ENCODE measurements around the gene EZR. TPM values are rescaled to one million over a fixed set of nuclear protein-coding genes. Genes with fewer than 3 reads are reported as not detected.
A peak's percentile ranks its signal among the peaks of the same experiment; 100 is the strongest.
"Not testable (repeated sequence)": the region's sequence is repeated elsewhere in the genome, so short reads cannot be mapped to it uniquely, and the experiment has no call there.

The EZR gene
- polyA plus RNA-seq, 3 donors from 2014 or later = 129 to 153 (median 139) TPM

DNA sequence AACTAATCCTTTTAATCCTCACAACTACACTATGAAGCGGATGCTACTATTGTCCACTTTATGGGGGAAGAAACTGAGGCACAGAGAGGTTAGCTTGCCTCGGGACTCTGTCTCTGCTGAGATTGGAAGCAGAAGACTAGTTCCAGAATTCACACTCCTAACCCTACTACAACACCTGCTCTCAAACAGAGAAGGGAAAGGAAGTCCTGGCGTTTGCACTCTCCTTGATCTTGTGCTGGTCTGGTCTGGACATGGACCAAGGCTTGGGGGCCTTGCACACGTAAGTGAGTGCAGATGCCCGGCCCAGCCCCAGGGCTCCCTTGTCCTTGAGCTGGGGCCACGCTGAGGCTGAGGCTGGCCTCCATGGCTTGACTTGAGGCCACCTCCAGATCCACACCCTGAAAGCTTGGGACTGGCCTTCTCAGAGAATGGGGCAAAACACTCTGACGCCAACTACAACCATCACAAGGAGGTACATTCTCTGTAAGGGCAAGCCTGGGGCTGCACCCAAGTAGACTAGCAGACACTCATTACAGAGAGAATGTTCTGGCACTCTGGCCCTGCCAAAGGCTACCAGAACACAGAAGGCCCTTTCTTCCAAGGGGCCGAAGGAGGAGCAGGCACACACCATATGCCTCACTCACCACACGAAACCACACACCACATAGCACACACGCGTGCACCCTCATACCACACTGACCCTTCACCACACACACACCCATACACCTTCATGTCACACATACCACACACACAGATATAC, 33.3 kb upstream of the EZR start:
- no peaks in the 10 kb centered on the region for H3K36me3 Mint-ChIP-seq
- peak; percentile 50 to 63 (median 57) for DNase-seq
- no peaks in the 10 kb centered on the region for H3K9me3 Mint-ChIP-seq
- peak overlapping the region in 2 of 5 donors; percentile 25 to 39 for H3K4me3 Mint-ChIP-seq
- H3K27me3 Mint-ChIP-seq (ENCODE audit: low read depth in 3 of 3) = peaks cover 4 to 11% (median 9%) of the 10 kb centered on the region in 3 donors
- peaks cover 35 to 49% of the 10 kb centered on the region in 2 donors for H3K4me1 Mint-ChIP-seq
- no peak overlapping the region for H3K27ac Mint-ChIP-seq

DNA sequence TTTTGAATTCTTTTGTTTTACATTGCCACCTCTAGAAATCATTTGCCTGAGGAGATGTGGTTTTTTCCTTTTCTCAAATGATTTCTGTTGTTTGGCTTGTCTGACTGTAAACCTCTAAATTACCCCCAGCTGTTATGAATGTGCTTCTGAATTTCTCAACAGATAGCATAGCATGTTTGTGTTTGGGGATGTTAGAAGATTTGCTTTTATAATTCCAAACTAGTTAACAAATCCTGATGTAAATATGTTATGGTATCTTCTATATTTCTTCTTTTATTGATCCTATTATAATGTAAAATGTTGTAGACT, 31.6 kb upstream of the EZR start:
- no peak for DNase-seq
- Mint-ChIP-seq H3K36me3 (no peaks in the 10 kb centered on the region), H3K27me3 (ENCODE audit: low read depth in 3 of 3) (peaks cover 4 to 9% (median 9%) of the 10 kb centered on the region in 3 donors), H3K9me3 (no peaks in the 10 kb centered on the region), H3K4me1 (peaks cover 36 to 42% of the 10 kb centered on the region in 2 donors), H3K27ac (peak overlapping the region in 5 of 6 donors; percentile 96 to 99 (median 98)), H3K4me3 (peak overlapping the region; percentile 58 to 78 (median 67))

DNA sequence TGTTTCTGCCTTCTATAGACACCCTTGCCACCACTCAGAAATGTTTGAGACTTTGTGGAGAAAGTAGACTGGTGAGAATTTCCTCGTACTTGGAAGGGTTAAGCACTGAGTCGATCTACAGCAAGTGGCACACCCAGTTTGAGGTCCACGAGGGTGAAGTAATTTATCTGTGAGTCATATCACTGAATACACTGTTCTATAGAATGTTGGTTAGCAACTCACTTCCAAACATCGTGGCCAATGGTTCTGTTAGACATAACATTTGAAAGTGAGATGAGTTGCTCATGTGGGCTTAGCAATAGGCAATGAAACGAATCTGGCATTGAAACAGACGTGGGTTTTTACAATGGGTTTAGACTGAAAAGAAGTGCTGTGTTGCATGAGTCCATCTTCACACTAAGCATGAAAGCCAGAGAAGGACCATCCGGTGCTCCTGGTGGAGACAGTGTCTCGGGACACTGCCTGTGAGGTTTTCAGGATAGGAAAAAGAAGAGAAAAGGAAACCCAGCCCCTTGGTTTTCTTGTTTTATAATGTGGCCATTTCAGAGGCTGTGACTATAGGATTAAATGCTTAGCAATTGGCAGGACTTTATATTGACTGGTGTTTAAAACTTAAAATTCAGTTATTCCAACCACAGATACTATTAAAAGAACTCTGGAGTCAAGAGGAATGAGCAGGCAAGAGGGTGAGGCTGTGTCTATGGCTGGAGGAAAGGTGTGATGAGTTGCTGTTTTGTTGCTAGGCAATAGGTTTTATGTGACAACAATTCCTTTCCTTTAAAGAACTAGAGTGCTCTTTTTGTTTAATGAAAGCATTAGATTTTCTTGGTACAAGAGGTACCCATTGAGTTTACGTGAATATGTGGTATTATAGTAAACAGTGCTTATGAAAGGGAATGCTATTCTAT, 31.0 kb upstream of the EZR start:
- H3K9me3 Mint-ChIP-seq = no peaks in the 10 kb centered on the region
- peak overlapping the region in 5 of 6 donors; percentile 96 to 99 (median 98) for H3K27ac Mint-ChIP-seq
- peaks cover 36 to 39% of the 10 kb centered on the region in 2 donors for H3K4me1 Mint-ChIP-seq

DNA sequence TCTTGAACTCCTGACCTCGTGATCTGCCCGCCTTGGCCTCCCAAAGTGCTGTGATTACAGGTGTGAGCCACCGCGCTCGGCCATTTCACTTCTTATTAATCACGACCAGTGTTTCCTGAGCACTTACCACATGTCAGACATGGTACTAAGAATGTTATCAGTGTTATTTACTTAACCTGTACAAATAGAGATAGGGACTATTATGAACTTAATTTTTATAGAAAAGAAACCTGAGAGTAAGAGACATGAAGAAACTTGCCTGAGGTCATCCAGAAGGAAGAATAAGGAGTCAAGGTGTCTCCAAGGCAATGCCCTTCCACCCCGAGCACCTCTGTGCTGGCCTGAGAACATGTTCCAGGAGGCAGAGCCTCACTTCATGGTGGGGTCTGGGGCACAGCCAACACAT, 29.3 kb upstream of the EZR start:
- Mint-ChIP-seq H3K4me3 (peak overlapping the region in 3 of 5 donors; percentile 1 to 30 (median 5)), H3K27ac (peak overlapping the region in 5 of 6 donors; percentile 96 to 99 (median 98)), H3K27me3 (ENCODE audit: low read depth in 3 of 3) (peaks cover 5 to 9% (median 6%) of the 10 kb centered on the region in 3 donors), H3K9me3 (no peaks in the 10 kb centered on the region), H3K4me1 (peaks cover 36 to 39% of the 10 kb centered on the region in 2 donors), H3K36me3 (no peaks in the 10 kb centered on the region)
- DNase-seq = peak; percentile 34 to 41 (median 35)

More for the DNA sequence above, 31.0 kb upstream of the EZR start:
- DNase-seq = peak; percentile 74 to 84 (median 80)
- H3K4me3 Mint-ChIP-seq = peak overlapping the region; percentile 58 to 78 (median 67)
- H3K36me3 Mint-ChIP-seq = no peaks in the 10 kb centered on the region
- peaks cover 6 to 9% (median 9%) of the 10 kb centered on the region in 3 donors for H3K27me3 Mint-ChIP-seq (ENCODE audit: low read depth in 3 of 3)

DNA sequence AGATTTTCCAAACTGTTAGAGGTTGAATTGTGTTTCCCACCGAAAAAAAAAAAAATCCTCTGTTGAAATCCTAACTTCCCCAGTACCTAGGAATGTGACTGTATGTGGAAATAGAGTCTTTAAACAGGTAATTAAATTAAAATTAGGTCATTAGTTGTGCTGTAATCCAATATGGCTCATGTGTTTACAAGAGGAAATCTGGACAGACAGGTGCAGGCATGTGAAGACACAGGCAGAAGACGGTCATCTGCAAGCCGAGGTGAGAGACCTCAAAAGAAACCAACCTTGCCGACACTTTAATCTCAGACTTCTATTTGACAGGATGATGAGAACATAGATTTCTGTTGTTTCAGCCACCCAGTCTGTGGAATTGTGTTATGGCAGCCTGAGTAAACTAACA, 28.6 kb upstream of the EZR start:
- Mint-ChIP-seq H3K36me3 (no peaks in the 10 kb centered on the region), H3K27me3 (ENCODE audit: low read depth in 3 of 3) (peaks cover 5 to 10% (median 6%) of the 10 kb centered on the region in 3 donors), H3K4me3 (peak overlapping the region in 1 of 5 donors; percentile 5), H3K4me1 (peaks cover 36 to 39% of the 10 kb centered on the region in 2 donors), H3K27ac (peak overlapping the region in 5 of 6 donors; percentile 29 to 89 (median 69)), H3K9me3 (no peaks in the 10 kb centered on the region)
- peak; percentile 22 to 34 (median 26) for DNase-seq

DNA sequence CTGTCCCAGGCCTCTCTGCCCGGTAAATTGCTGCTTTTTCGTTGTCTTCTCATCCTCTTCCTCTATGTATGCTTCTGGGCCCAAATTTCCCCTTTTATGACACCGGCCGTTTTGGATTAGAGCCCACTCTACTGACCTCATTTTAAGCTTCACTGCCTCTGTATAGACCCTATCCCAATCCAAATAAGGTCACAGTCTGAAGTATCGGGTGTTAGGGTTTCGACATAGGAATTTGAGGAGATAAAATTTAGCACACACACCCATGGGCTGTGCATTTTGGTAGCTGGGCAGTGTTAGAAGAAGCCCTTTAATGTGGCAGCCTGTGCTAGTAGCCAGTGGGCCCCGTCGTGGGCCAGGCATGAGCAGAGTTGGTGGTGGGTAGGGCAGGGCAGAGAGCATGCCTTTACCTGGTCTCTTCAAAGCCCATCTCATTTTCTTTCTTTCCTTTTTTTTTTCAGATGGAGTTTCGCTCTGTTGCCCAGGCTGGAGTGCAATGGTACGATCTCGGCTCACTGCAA, 27.9 kb upstream of the EZR start:
- no peaks in the 10 kb centered on the region for H3K36me3 Mint-ChIP-seq
- H3K27ac Mint-ChIP-seq = peak overlapping the region in 4 of 6 donors; percentile 3 to 89 (median 46)
- no peak overlapping the region for H3K4me3 Mint-ChIP-seq

DNA sequence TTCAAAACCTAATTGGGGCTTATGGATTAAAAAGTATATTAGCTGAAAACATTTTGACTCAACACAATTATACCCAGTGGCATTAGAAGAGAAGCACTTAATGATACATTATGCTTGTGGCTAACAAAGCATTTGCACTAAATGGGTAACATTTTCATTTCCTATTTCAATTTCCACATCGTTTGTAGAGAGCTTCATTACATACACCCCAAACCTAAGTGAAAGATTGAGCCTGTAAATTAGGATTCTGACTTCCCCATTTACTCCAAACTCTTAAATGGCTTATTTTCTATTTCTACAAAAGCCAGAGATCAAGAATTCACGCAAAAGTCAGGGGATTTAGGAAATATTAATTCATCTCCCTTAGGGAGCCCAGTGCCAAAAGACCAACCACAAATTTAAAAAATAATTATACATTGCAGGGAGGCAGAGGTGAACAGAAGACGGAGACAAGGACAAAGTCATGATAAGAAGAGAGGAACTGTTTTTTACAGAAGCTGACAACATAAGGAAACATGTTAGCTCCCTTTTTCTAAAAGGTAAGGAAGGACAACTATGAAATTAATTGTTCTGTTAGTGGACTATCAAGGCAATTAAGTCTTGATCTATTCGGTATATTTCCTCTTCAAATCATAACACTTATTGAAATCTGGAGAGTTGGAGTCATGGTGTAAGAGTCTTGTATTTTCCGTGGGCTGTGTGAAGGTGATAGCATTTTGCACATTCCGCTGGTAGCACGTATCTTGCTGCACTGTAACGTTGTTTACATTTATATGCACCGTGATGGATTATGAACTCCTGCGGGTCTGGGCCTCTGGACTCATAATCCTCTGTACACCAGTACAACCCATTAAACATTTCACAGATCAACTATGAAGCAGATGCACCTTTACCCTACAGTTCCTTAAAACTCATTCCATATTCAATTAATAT, 24.8 kb upstream of the EZR start:
- peaks cover 2% of the 10 kb centered on the region in 3 donors for H3K27me3 Mint-ChIP-seq (ENCODE audit: low read depth in 3 of 3)
- no peak for DNase-seq
- no peak overlapping the region for H3K4me3 Mint-ChIP-seq
- H3K9me3 Mint-ChIP-seq = no peaks in the 10 kb centered on the region
- H3K36me3 Mint-ChIP-seq = no peaks in the 10 kb centered on the region
- peaks cover 14 to 16% of the 10 kb centered on the region in 2 donors for H3K4me1 Mint-ChIP-seq
- H3K27ac Mint-ChIP-seq = peak overlapping the region in 2 of 6 donors; percentile 3 to 21

More for the DNA sequence above, 27.9 kb upstream of the EZR start:
- peaks cover 5 to 11% (median 6%) of the 10 kb centered on the region in 3 donors for H3K27me3 Mint-ChIP-seq (ENCODE audit: low read depth in 3 of 3)
- H3K9me3 Mint-ChIP-seq = no peaks in the 10 kb centered on the region
- no peak for DNase-seq
- H3K4me1 Mint-ChIP-seq = peaks cover 36 to 39% of the 10 kb centered on the region in 2 donors

DNA sequence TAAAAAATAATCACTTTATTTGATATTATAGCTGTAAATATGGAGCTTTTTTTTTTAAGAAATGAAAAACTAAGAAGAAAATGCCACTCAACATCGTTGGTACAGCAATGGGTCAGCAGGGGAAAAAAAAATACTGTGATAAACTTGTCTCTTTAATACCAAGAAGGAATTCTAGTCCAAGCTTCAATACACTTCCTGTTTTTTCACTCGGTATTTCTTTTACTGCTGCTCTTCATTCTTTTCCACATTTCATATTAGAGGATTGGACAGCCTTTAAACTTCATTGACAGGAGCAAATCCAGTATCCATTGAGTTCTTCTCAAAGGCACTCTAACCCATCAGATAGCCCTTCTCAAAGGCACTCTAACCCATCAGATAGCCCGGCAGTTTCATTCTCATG, 22.2 kb upstream of the EZR start:
- Mint-ChIP-seq H3K36me3 (no peaks in the 10 kb centered on the region), H3K4me1 (no peaks in the 10 kb centered on the region), H3K4me3 (no peak overlapping the region), H3K9me3 (no peaks in the 10 kb centered on the region), H3K27ac (peak overlapping the region in 1 of 6 donors; percentile 7), H3K27me3 (ENCODE audit: low read depth in 3 of 3) (peaks cover 0 to 4% (median 2%) of the 10 kb centered on the region in 3 donors)
- no peak for DNase-seq

DNA sequence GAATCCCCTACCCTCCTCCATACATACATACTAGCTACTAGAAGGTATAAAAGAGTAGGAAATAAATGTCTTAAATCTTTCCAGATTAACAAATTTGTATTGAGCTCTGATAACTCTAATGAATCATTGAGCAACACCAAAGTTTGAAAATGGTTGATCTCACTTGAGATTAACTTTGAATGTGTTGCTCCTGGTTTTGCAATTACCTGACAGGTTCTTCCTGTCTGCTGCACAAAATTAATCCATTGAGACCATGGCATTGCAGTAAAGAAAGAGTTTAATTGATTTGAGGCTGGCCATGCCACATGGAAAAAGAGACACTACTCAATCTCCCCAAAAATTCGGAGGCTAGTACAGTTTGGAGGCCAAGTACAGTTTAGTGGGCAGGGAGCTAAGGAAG, 21.3 kb upstream of the EZR start:
- Mint-ChIP-seq H3K4me1 (peaks cover 0 to 5% of the 10 kb centered on the region in 2 donors), H3K36me3 (no peaks in the 10 kb centered on the region), H3K27me3 (ENCODE audit: low read depth in 3 of 3) (peaks cover 0 to 4% (median 2%) of the 10 kb centered on the region in 3 donors), H3K4me3 (no peak overlapping the region), H3K27ac (no peak overlapping the region), H3K9me3 (no peaks in the 10 kb centered on the region)
- DNase-seq = no peak

DNA sequence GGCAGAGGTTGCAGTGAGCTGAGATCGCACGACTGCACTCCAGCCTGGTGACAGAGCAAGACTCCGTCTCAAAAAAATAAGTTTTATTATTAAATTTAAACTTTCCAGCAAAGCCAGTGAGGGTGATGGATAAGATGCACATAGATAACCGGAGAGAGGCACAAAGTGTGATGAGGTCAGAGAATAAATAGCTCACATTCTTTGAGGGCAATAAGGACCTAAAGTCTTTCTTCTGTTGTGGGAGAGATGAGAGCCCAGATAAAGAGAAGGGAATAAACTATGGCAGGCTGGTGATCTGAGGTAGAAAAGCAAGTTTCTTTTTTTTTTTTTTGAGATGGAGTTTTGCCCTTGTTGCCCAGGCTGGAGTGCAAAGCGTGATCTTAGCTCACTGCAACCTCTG, 20.6 kb upstream of the EZR start:
- H3K36me3 Mint-ChIP-seq = no peaks in the 10 kb centered on the region
- no peaks in the 10 kb centered on the region for H3K9me3 Mint-ChIP-seq
- H3K27me3 Mint-ChIP-seq (ENCODE audit: low read depth in 3 of 3) = peaks cover 0 to 4% (median 4%) of the 10 kb centered on the region in 3 donors
- peak overlapping the region in 2 of 6 donors; percentile 34 to 76 for H3K27ac Mint-ChIP-seq
- H3K4me1 Mint-ChIP-seq = peaks cover 0 to 6% of the 10 kb centered on the region in 2 donors
- no peak overlapping the region for H3K4me3 Mint-ChIP-seq
- no peak for DNase-seq

DNA sequence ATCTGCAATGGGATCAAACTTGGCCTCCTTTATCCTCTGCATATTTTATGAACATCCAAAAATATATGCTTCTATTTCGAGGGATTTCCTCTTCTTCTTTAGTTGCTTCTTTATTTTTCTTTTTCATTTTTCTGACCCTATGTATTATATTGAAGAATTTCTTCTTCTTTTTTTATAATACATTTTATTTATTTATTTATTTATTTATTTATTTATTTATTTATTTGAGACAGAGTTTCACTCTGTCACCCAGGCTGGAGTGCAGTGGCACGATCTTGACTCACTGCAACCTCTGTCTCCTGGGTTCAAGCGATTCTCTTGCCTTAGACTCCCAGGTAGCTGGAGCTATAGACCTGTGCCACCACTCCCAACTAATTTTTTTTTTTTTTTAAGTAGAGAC, 19.6 kb upstream of the EZR start:
- not testable (repeated sequence) for H3K9me3 Mint-ChIP-seq; H3K4me3 Mint-ChIP-seq; H3K27me3 Mint-ChIP-seq (ENCODE audit: low read depth in 3 of 3); H3K4me1 Mint-ChIP-seq; DNase-seq; H3K36me3 Mint-ChIP-seq
- peak overlapping the region in 1 of 6 donors; percentile 36 for H3K27ac Mint-ChIP-seq

DNA sequence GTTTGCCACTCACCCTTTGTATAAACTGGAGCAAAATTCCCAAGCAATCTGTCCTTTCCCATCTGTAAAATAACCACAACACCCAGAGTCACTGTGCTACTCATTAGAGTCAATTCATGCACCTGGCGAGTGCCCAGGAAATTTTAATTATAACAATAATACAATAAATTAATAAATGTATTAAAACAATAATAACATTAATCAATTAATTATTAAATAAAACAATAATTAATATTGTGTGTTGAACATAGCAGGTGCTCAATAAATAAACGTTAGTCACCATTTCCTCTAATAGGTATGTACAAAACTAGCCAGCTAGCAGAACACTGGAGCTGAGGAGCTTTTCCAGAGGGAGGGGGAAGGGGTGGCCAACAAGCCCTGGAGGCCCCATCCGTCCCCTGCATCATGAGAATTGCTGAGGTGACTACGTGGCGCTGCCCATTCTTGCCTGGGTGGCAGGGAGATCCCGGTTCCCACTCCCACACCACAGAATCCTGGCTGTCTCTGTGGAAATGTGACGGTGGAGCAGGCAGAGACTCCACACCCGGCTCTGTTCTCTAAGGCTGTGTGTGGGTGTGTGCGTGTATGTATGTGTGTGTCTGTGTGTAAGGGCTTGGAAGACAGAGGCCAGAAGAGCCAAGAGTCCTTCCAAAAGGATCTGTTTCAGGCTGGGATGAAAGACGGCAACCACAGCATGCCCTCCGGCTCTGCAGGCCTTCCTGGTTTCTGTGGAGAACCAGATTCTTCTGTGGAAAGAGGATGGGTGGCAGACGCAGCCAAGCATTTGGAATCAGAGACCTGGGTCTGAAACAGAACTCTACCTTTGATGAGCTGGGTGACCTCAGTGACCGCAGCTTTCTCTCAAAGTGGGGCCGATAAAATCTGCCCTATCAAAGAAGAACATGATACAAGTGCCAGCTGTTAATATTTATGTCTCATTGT, 18.8 kb upstream of the EZR start:
- Mint-ChIP-seq H3K36me3 (no peaks in the 10 kb centered on the region), H3K4me3 (no peak overlapping the region), H3K4me1 (peaks cover 0 to 6% of the 10 kb centered on the region in 2 donors), H3K27ac (peak overlapping the region in 1 of 6 donors; percentile 36), H3K27me3 (ENCODE audit: low read depth in 3 of 3) (peaks cover 0 to 6% (median 4%) of the 10 kb centered on the region in 3 donors), H3K9me3 (no peaks in the 10 kb centered on the region)
- no peak for DNase-seq
